H1 (cell line): ENCODE measurements around the gene SLC15A3. TPM values are rescaled to one million over a fixed set of nuclear protein-coding genes. Genes with fewer than 3 reads are reported as not detected.

ENCODE experiments used
- CTCF ChIA-PET: fragments of 300-600 bp; sonication (Branson Sonifier 250); formaldehyde crosslinking; loops from one replicate; lab custom pipeline; 2021; ENCODE audit not compliant: partially characterized antibody; lab: Charles Lee
- POLR2A ChIA-PET: fragments of 300-600 bp; sonication (Branson Sonifier 250); formaldehyde crosslinking; loops from one replicate; lab custom pipeline; 2021; ENCODE audit warnings: inconsistent platforms; ENCODE audit not compliant: partially characterized antibody; lab: Charles Lee
- DNase-seq, 2 experiments: peaks; one replicate each; pipeline versions ENCODE4 v3.0.0 to v3.0.0-alpha.2; 2010 to 2022; ENCODE audit warnings: low spot score in 2 of 2, low read depth in 1 of 2, mixed read lengths in 1 of 2
- FAIRE-seq: peaks from 2 replicates; lab custom pipeline; 2011; peaks lifted over from hg19 to GRCh38; lab: Jason Lieb, UNC
- H2AFZ ChIP-seq: 2 replicates; pipeline ENCODE4 v1.8.1; 2012; ENCODE audit warnings: low read length, inconsistent platforms
- H2AK5ac ChIP-seq: 2 replicates; pipeline ENCODE4 v1.6.1; 2013; ENCODE audit warnings: low read depth, low read length
- H2BK120ac ChIP-seq: replicated peaks from 2 replicates; pipeline ENCODE3; 2013; ENCODE audit warnings: low read depth, low read length, inconsistent platforms
- H2BK12ac ChIP-seq: 2 replicates; pipeline ENCODE4 v1.6.1; 2013; ENCODE audit warnings: low read depth, low read length
- H2BK15ac ChIP-seq: 2 replicates; pipeline ENCODE4 v1.6.1; 2013; ENCODE audit warnings: low read length
- H2BK20ac ChIP-seq: 2 replicates; pipeline ENCODE4 v1.6.1; 2013; ENCODE audit warnings: low read length
- H2BK5ac ChIP-seq: 2 replicates; pipeline ENCODE4 v1.6.1; 2013; ENCODE audit warnings: low read depth, low read length
- H3K14ac ChIP-seq: 2 replicates; pipeline ENCODE4 v1.6.1; 2013; ENCODE audit warnings: inconsistent platforms; ENCODE audit not compliant: insufficient read length
- H3K18ac ChIP-seq: 2 replicates; pipeline ENCODE4 v1.6.1; 2013; ENCODE audit warnings: low read length; ENCODE audit errors: extremely low read depth
- H3K23ac ChIP-seq: 2 replicates; pipeline ENCODE4 v1.6.1; 2013; ENCODE audit warnings: inconsistent platforms; ENCODE audit not compliant: insufficient read length
- H3K23me2 ChIP-seq: 2 replicates; pipeline ENCODE4 v1.6.1; 2013; ENCODE audit warnings: low read depth, low read length
- H3K27ac ChIP-seq: 2 replicates; pipeline ENCODE4 v1.6.1; 2011; ENCODE audit warnings: low read depth, low read length, inconsistent platforms
- H3K27me3 ChIP-seq, 4 experiments: replicated peaks in 1 of 4; 1 replicate in 1 of 4; 2 replicates in 3 of 4; pipeline versions ENCODE4 v1.6.1 to v1.8.1; 2011 to 2013; ENCODE audit warnings: low read length in 3 of 4, mild to moderate bottlenecking in 3 of 4, inconsistent platforms in 2 of 4, mixed read lengths in 2 of 4, moderate library complexity in 1 of 4; ENCODE audit not compliant: control insufficient read depth in 3 of 4, insufficient read depth in 3 of 4; ENCODE audit errors: extremely low read depth in 1 of 4
- H3K36me3 ChIP-seq, 4 experiments: 2 replicates each; pipeline versions ENCODE4 v1.6.1 to v1.8.1; 2011 to 2013; ENCODE audit warnings: mild to moderate bottlenecking in 4 of 4, low read length in 3 of 4, moderate library complexity in 2 of 4, control low read depth in 1 of 4, inconsistent platforms in 1 of 4; ENCODE audit not compliant: insufficient read depth in 4 of 4, control insufficient read depth in 2 of 4
- H3K4ac ChIP-seq: replicated peaks from 2 replicates; pipeline ENCODE3; 2013; ENCODE audit warnings: low read length, low read depth, mixed read lengths, inconsistent platforms; ENCODE audit not compliant: insufficient read length
- H3K4me1 ChIP-seq, 4 experiments: replicated peaks in 1 of 4; 1 replicate in 1 of 4; 2 replicates in 3 of 4; pipeline versions ENCODE4 v1.6.1 to v1.8.1; 2011 to 2013; ENCODE audit warnings: low read length in 3 of 4, inconsistent platforms in 2 of 4, mixed read lengths in 1 of 4; ENCODE audit not compliant: insufficient read depth in 4 of 4, control insufficient read depth in 3 of 4
- H3K4me2 ChIP-seq, 2 experiments: 2 replicates each; pipeline versions ENCODE4 v1.6.1 to v1.8.1; 2011 to 2013; ENCODE audit warnings: low read depth in 2 of 2, low read length in 2 of 2, control low read depth in 1 of 2, inconsistent platforms in 1 of 2, mild to moderate bottlenecking in 1 of 2; ENCODE audit not compliant: insufficient read depth in 1 of 2
- H3K4me3 ChIP-seq, 4 experiments: fragments of 200-600, 300-600 bp in 1 of 4; sonication (generic), shearing (Covaris generic), sonication (Bioruptor Twin) in 1 of 4; 2 replicates each; pipeline versions ENCODE4 v1.5.1 to v1.8.1; 2011 to 2016; ENCODE audit warnings: low read length in 4 of 4, low read depth in 3 of 4, control low read depth in 2 of 4, inconsistent platforms in 2 of 4, mild to moderate bottlenecking in 2 of 4, mixed read lengths in 1 of 4, moderate library complexity in 1 of 4; ENCODE audit not compliant: insufficient read depth in 2 of 4; ENCODE audit errors: extremely low read depth in 1 of 4
- H3K56ac ChIP-seq: replicated peaks from 2 replicates; pipeline ENCODE3; 2013; ENCODE audit warnings: low read depth, mild to moderate bottlenecking, mixed read lengths, low read length, inconsistent platforms; ENCODE audit not compliant: insufficient read length
- H3K79me1 ChIP-seq: 2 replicates; pipeline ENCODE4 v1.6.1; 2013; ENCODE audit warnings: low read depth, low read length, control low read depth
- H3K79me2 ChIP-seq, 2 experiments: 2 replicates each; pipeline versions ENCODE4 v1.6.1 to v1.8.1; 2012 to 2013; ENCODE audit warnings: low read length in 2 of 2, mild to moderate bottlenecking in 2 of 2, inconsistent platforms in 1 of 2; ENCODE audit not compliant: insufficient read depth in 2 of 2, control insufficient read depth in 1 of 2
- H3K9ac ChIP-seq, 4 experiments: replicated peaks in 1 of 4; 1 replicate in 1 of 4; 2 replicates in 3 of 4; pipeline versions ENCODE4 v1.6.1 to v1.8.1; 2011 to 2013; ENCODE audit warnings: low read depth in 3 of 4, low read length in 3 of 4, control low read depth in 2 of 4, mild to moderate bottlenecking in 2 of 4, moderate library complexity in 2 of 4, inconsistent platforms in 1 of 4; ENCODE audit errors: extremely low read depth in 1 of 4
- H3K9me3 ChIP-seq, 2 experiments: 2 replicates each; pipeline versions ENCODE4 v1.6.1 to v1.8.1; 2012 to 2013; ENCODE audit warnings: mild to moderate bottlenecking in 2 of 2, moderate library complexity in 2 of 2, control low read depth in 1 of 2, inconsistent platforms in 1 of 2, low read depth in 1 of 2, low read length in 1 of 2, mixed read lengths in 1 of 2; ENCODE audit not compliant: insufficient read depth in 2 of 2
- H4K20me1 ChIP-seq, 2 experiments: replicated peaks in 1 of 2; 2 replicates each; pipeline versions ENCODE3 to v1.8.1; 2011 to 2013; ENCODE audit warnings: inconsistent platforms in 2 of 2, low read length in 2 of 2, mild to moderate bottlenecking in 1 of 2; ENCODE audit not compliant: insufficient read depth in 2 of 2, control insufficient read depth in 1 of 2
- H4K5ac ChIP-seq: 2 replicates; pipeline ENCODE4 v1.6.1; 2013; ENCODE audit warnings: low read length, low read depth, mixed read lengths, inconsistent platforms; ENCODE audit not compliant: insufficient read length
- H4K8ac ChIP-seq: 2 replicates; pipeline ENCODE4 v1.8.0; 2013; ENCODE audit warnings: mild to moderate bottlenecking, moderate library complexity, low read length, inconsistent platforms; ENCODE audit not compliant: insufficient read depth; ENCODE audit errors: extremely low read depth
- H4K91ac ChIP-seq: replicated peaks from 2 replicates; pipeline ENCODE3; 2013; ENCODE audit warnings: low read length, mixed read lengths, inconsistent platforms; ENCODE audit not compliant: insufficient read length
- CEBPB ChIP-seq: IDR thresholded peaks from 2 replicates; pipeline ENCODE4 v1.6.1; 2012; ENCODE audit warnings: low read depth, low read length
- HDAC2 ChIP-seq, 2 experiments: fragments of 300-600 bp in 1 of 2; sonication (generic) in 1 of 2; IDR thresholded peaks; 2 replicates each; pipeline ENCODE4 v1.6.1; 2011 to 2012; ENCODE audit warnings: low read depth in 2 of 2, low read length in 2 of 2, mild to moderate bottlenecking in 2 of 2, moderate library complexity in 2 of 2, borderline replicate concordance in 1 of 2, inconsistent platforms in 1 of 2
- JUN ChIP-seq: IDR thresholded peaks from 2 replicates; pipeline ENCODE4 v1.6.1; 2011; ENCODE audit warnings: low read depth, mild to moderate bottlenecking, improper control_type of control experiment, low read length
- RAD21 ChIP-seq, 2 experiments: IDR thresholded peaks in 1 of 2; conservative IDR thresholded peaks in 1 of 2; 2 replicates each; pipeline ENCODE4 v1.6.1; 2011; ENCODE audit warnings: low read depth in 2 of 2, low read length in 2 of 2, improper control_type of control experiment in 1 of 2, inconsistent platforms in 1 of 2, mild to moderate bottlenecking in 1 of 2, moderate library complexity in 1 of 2
- RBBP5 ChIP-seq: IDR thresholded peaks from 2 replicates; pipeline ENCODE4 v1.7.1; 2012; ENCODE audit warnings: low read depth, mild to moderate bottlenecking, inconsistent platforms, low read length, moderate library complexity, borderline replicate concordance
- SP2 ChIP-seq: IDR thresholded peaks from 2 replicates; pipeline ENCODE4 v1.6.1; 2012; ENCODE audit warnings: mild to moderate bottlenecking, low read length, inconsistent platforms
- YY1 ChIP-seq: IDR thresholded peaks from 2 replicates; pipeline ENCODE4 v1.6.1; 2011; ENCODE audit warnings: low read depth, mild to moderate bottlenecking, low read length
- WGBS, 2 experiments: shearing (Covaris generic) in 1 of 2; methylation state at CpG; one replicate each; pipeline versions ENCODE4 v1.1.6 to v1.1.7; 2013 to 2015; ENCODE audit warnings: low lambda C conversion rate in 2 of 2, mixed read lengths in 2 of 2, inconsistent platforms in 1 of 2, low coverage in 1 of 2, missing lambda C conversion rate in 1 of 2; ENCODE audit not compliant: insufficient replicate concordance in 2 of 2, insufficient coverage in 1 of 2, insufficient read length in 1 of 2; ENCODE audit errors: extremely low coverage in 1 of 2, missing lambda C conversion rate in 1 of 2; 5-methylcytosine and 5-hydroxymethylcytosine counted together
- polyA plus RNA-seq, 7 experiments: library from polyadenylated mRNA; depleted of rRNA in 3 of 7; stranded (reverse) in 5 of 7; unstranded in 2 of 7; fragments of >200 nt in 5 of 7; fragments of 200-250 nt in 2 of 7; gene quantifications; 1 replicate in 5 of 7; 2 replicates in 1 of 7; 4 replicates in 1 of 7; pipeline versions ENCODE4 v1.2.1 to v1.2.3, GENCODE V29; 2011 to 2013; ENCODE audit warnings: missing spikeins in 2 of 7, mixed read lengths in 2 of 7
- total RNA-seq: library from RNA; stranded (reverse); fragmentation: NEBNext Ultra II Directional; extraction: Animal tissue kit (Norgen Biotek cat#: 25700); gene quantifications from 2 replicates; pipeline ENCODE4 v1.2.1, GENCODE V29; 2021
- TF ChIP-seq, protein P1 (sequence below), 3 experiments: IDR thresholded peaks; 1 replicate in 2 of 3; 2 replicates in 1 of 3; pipeline versions ENCODE4 v1.5.1 to v1.6.1; 2011; ENCODE audit warnings: low read length in 3 of 3, mild to moderate bottlenecking in 3 of 3, inconsistent platforms in 2 of 3, low read depth in 1 of 3, moderate library complexity in 1 of 3; ENCODE audit not compliant: insufficient read depth in 1 of 3; ENCODE audit errors: control extremely low read depth in 1 of 3

Gene SLC15A3
- total and polyA plus RNA-seq, 2 of the 8 experiments (the other 6 are each of a cell fraction or from before 2014, with no cell fraction given), result 25.8 to 31.0 TPM

DNA sequence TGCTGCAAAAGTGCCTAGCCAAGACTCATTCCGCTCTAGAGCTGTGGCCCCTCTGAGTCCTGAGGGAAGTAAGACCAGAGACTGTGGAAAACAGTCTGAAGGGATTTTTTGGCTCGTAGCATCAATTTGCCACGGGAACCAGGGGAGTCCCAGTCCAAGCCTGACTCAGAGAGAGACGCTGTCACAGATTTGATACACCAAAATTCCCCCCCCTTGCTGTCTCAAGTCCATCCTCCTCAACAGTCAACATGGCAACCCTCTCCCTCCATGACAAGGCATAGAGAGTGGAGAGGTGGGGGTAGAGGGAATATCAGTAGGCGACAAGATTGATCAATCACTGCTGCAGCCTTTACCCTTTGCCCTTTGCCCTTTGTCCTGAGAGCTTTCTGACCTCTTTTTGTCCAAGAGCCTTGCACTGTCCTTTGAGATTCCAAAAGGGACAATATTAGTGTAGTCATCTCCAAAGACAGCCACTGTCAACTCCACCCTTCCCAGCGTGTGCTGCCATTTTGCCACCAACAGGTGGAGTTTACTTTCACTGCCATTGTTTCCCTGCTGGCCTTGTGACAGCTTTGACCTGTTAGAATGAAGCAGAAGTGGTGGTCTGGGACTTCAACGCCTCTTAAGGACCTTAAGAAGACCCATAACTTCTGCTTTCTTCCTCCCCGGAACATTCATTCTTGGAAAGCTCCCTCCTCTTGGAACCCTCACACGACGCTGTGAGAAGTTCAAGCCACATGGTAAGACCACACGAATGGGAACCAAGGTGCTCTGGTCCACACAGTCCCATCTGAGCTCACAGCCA is 7.3 kb downstream of the SLC15A3 start:
- H4K8ac ChIP-seq, result no peak overlapping the region
- no peak overlapping the region for H2AK5ac ChIP-seq
- no peaks in the 10 kb centered on the region for H3K23me2 ChIP-seq
- no peak overlapping the region for H3K14ac ChIP-seq
- no peak overlapping the region for H3K27ac ChIP-seq
- POLR2A ChIA-PET, result interaction anchor here (1.6 to 1.8 kb wide), 2 partner anchors 9 to 15 kb away, joined by 4 to 7 read pairs; no protein-coding TSS in a partner anchor
- H2BK15ac ChIP-seq, result no peak overlapping the region
- no peak overlapping the region for H3K23ac ChIP-seq
- H3K9ac ChIP-seq, result no peak overlapping the region
- H4K91ac ChIP-seq, result no peak overlapping the region
- H2BK120ac ChIP-seq, result no peak overlapping the region
- H3K4me2 ChIP-seq, result no peak overlapping the region
- no peak overlapping the region for H2BK5ac ChIP-seq
- H3K9me3 ChIP-seq, result no peaks in the 10 kb centered on the region
- no peak overlapping the region for H3K18ac ChIP-seq
- H3K4me3 ChIP-seq, result no peak overlapping the region
- no peak overlapping the region for H3K4ac ChIP-seq
- FAIRE-seq (no peak), DNase-seq (no peak)
- peaks cover 0 to 11% (median 7%) of the 10 kb centered on the region in 4 experiments; a peak in 6 of 7 replicates for H3K4me1 ChIP-seq
- H3K79me2 ChIP-seq, result peaks cover 0 to 2% of the 10 kb centered on the region in 2 experiments; a peak in 1 of 4 replicates
- peaks cover 2 to 3% of the 10 kb centered on the region in 2 experiments for H4K20me1 ChIP-seq
- no peak overlapping the region for H2AFZ ChIP-seq
- H3K56ac ChIP-seq, result no peak overlapping the region
- H2BK20ac ChIP-seq, result no peak overlapping the region
- WGBS, 2 experiments, result 86% methylated on average over 11 of the region's 11 CpGs; no CpG with 5 or more reads in 1 of the 2 experiments
- no peaks in the 10 kb centered on the region; the same call in 1 of the 2 replicates for H3K79me1 ChIP-seq
- CTCF ChIA-PET, result interaction anchor here (0.7 to 2.9 kb wide), 22 partner anchors 8 to 230 kb away, joined by 3 to 20 read pairs (median 4); no protein-coding TSS in a partner anchor
- H4K5ac ChIP-seq, result no peak overlapping the region
- no peak overlapping the region for H2BK12ac ChIP-seq
- peaks cover 0 to 3% (median 1%) of the 10 kb centered on the region in 4 experiments; a peak in 2 of 8 replicates for H3K36me3 ChIP-seq
- peaks cover 0 to 1% (median 0%) of the 10 kb centered on the region in 4 experiments; a peak in 1 of 7 replicates for H3K27me3 ChIP-seq
- TF ChIP-seq, protein P1, sequence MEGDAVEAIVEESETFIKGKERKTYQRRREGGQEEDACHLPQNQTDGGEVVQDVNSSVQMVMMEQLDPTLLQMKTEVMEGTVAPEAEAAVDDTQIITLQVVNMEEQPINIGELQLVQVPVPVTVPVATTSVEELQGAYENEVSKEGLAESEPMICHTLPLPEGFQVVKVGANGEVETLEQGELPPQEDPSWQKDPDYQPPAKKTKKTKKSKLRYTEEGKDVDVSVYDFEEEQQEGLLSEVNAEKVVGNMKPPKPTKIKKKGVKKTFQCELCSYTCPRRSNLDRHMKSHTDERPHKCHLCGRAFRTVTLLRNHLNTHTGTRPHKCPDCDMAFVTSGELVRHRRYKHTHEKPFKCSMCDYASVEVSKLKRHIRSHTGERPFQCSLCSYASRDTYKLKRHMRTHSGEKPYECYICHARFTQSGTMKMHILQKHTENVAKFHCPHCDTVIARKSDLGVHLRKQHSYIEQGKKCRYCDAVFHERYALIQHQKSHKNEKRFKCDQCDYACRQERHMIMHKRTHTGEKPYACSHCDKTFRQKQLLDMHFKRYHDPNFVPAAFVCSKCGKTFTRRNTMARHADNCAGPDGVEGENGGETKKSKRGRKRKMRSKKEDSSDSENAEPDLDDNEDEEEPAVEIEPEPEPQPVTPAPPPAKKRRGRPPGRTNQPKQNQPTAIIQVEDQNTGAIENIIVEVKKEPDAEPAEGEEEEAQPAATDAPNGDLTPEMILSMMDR (IDR thresholded peaks at IDR 0.05; ENCODE audit: control extremely low read depth in 1 of 3, insufficient read depth in 1 of 3, low read depth in 1 of 3, low read length in 3 of 3), result peak; percentile 41 to 59 (median 52)
- TF ChIP-seq RAD21 (IDR thresholded peaks at IDR 0.05 in 1 of 2, conservative IDR thresholded peaks at IDR 0.05 in 1 of 2; ENCODE audit: low read depth in 2 of 2, low read length in 2 of 2) (peak; percentile 22 to 44; a peak in 3 of 4 replicates), JUN (no peak), RBBP5 (no peak), YY1 (0 out of 2 replicates have a peak, but pooled peaks have one; percentile 26), HDAC2 (IDR thresholded peaks at IDR 0.05; ENCODE audit: borderline replicate concordance in 1 of 2, low read depth in 2 of 2, low read length in 2 of 2) (no peak), CEBPB (no peak), SP2 (no peak)
